AG08396 (cell line): Measurements from ENCODE around the gene POLR3E.

Source experiments
- DNase-seq: peaks from one replicate; pipeline ENCODE4 v3.0.0; 2012; ENCODE audit warnings: low spot score, mixed read lengths

The POLR3E gene

DNA sequence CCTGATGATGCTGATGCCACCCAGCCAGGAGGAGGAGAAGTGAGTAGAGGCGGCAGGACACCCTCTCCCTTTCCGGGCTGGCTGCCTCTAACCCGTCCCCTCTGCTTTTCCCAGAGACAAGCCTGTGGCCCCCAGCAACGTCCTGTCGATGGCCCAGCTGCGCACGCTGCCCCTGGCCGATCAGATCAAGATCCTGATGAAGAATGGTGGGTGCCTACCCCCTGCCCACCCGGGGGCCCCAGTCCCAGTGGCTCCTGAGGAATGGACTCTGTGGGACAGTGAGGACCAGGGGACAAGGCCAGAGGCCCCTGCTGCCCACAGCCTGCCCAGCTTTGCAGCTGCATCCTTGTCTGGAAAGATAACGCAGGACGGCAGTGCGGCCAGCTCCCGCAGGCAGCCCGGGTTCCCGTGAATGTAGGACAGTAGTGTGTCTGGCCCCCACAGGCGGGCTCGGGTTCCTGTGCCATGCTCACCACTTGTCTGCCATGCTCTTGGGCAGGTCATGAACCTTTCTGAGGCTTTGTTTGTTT is 19.9 kb downstream of the POLR3E start:
- DNase-seq, result no peak

DNA sequence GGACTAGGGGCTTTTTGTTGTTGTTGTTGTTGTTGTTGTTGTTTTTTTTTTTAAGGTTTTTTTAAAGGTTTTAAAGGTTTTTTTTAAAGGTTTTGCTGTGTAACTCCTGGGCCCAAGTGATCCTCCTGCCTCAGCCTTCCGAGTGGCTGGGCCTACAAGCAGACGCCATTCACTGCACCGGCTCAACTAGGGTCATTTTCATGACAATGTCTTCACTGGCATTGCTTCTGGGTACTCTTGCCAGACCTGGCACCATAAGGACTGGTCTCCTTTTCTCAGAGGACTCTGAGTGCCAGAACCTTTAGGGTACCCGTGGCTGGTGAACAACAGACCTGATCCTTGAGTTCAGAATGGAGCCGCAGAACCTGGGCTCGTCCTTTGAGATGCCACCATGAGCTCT is 20.4 kb downstream of the POLR3E start:
- DNase-seq, result no peak

DNA sequence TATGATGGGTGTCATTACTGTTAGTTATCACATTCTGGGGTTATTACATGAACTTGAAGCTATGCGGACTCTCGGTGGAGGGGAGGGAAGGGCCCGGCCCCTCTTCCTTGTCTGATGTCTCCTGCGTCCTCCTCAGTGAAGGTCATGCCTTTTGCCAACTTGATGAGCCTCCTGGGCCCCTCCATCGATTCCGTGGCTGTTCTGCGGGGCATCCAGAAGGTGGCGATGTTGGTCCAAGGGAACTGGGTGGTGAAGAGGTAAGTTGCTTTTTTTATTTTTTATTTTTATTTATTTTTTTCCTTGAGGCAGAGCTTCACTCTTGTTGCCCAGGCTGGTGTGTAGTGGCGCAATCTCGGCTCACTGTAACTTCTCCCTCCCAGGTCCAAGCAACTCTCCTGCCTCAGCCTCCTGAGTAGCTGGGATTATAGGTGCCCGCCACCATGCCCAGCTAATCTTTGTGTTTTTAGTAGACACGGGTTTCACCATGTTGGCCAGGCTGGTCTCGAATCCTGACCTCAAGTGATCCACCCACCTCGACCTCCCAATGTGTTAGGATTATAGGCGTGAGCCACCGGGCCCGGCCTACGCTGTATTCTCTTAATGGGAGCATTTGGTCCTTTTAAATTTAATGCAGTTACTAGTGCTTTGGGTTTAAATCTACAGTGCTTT is 21.6 kb downstream of the POLR3E start:
- DNase-seq, result peak; percentile 60

DNA sequence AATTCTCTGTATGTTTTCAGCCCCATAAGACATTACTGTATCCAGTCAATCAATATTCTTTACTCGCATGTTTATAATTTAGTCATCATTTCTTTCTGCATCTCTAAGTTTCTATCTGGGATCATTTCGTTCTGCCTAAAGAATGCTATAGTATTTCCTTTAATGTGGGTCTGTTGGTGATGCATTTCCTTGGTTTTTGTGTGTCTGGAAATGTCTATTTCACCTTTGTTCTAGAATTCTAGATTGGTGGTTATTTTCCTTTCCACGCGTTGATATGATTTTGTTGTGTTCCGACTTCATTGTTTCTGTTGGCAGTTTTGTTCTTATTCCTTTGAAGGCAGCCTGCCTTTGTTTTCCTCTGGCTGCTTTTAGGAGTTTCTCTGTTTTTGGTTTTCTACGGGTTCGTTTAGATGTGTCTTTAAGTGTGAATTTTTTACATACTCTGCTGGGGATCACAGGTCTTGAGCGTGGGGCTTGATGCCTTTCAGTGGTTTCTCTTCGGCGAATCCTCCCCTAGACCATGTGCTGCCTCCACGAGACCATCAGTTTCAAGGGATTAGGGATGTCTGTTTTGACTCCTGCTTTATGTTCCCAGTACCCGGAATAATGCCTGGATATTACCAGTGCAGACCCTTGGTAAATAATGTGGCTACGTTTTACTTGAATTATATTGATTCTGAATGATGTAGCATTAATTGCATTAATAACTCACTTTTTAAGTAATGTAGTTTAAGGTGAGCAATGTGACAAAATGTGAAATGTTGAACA is 23.5 kb downstream of the POLR3E start:
- DNase-seq, result no peak

DNA sequence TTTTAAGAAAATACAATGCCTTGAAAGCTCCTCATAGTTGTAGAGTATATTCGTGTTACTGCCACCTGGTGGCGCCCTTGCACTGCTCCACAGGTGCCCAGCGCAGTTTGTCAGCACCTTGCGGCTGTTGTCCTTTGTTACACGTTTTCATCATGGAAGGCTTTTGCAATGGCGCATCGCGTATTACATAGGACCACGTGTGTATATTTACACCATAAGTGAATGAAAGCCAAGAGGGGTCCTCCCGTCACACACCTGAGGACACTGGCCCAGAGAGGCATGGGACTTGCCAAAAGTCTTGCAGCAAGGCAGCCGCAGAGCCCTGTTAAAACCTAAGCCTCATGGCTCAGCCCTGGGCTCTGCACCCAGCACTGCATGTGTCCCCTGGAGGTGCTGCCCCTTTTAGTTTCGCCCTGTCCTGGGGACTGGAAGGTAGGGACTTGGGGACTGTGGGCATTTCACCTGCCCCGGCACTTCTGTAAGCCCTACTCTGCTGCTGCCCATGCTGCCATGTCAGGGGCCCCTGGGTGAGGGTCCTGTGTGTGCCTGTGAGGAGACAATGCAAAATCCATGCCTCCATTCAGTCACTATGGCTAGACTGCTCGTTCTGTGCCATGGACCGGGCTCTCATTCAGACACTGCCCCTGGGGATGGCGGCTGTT is 24.3 kb downstream of the POLR3E start:
- DNase-seq, result peak; percentile 80

DNA sequence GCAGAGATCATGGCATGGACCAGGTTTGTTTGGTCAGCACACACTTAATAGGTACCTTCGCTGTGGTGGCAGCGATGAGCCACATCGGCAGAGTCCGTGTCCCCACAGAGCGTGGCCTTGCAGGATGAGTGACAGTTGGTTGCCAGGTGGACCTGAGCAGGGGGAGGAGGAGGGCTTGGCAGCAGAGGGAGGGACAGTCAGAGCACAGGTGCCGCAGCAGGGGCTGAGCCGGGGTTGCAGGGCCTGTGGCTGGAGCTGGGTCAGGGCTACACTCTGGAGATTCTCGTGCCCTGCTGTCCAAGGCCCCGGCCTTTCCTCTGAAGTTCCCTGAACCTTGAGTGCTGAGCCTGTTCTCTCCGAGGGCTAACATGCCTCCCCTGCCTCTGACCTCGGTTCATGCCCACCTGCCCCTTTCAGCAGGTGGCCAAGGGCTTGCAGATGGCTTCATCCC is 24.8 kb downstream of the POLR3E start:
- DNase-seq, result no peak

DNA sequence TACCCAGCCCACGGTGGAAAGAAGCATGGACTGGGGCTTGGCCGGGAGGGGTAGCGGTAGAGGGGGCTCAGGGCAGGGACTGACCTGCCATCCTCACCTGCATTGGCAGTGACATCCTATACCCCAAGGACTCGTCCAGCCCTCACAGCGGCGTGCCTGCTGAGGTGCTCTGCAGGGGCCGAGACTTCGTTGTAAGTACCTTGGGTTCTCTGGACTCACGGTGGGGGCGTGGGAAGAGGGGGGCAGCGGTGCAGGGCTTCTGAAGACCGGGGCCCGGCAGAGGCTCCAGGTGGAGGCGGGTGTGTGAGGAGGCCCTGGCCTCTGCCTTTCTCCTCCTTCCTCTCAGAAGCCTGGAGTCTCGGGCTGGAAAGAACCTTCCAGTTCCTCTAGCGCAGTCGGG is 25.5 kb downstream of the POLR3E start:
- DNase-seq, result no peak

DNA sequence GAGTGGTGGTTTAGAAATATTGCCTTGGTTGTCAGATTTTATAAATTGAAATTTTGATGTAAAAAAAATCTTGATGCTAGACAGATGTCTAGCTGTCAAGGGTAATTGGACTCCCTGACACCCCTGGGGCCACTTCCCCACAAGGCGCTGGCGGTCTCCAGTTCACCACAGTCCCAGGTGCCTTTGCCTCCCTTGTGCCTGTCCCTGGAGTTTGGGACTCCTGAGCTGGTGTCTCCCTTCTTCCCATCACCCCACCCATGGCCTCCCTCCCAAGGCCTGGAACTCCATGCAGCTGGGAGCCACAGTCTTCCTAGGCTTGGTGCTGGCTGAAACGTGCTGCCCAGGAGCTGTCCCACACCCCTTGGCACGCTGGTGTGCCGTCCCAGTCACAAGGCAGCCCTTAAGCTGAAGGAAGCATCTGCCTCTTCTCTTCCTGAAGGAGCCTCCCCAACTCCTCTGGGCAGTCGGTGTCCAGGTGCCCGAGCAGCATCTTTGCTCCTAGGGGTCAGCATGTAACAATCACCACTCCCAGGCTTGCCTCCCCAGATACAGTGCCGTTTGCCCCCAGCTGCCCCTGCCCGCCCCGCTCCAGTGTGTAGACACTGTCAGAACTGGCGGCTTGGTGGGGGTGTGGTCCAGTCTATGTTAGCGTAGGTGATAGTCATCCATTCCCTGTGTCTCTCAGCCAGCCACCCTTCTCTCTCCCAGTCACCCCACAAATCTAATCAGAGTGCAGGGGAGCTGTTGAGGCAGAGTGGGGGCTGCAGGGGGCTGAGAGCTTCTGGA is 26.2 kb downstream of the POLR3E start:
- DNase-seq, result no peak

DNA sequence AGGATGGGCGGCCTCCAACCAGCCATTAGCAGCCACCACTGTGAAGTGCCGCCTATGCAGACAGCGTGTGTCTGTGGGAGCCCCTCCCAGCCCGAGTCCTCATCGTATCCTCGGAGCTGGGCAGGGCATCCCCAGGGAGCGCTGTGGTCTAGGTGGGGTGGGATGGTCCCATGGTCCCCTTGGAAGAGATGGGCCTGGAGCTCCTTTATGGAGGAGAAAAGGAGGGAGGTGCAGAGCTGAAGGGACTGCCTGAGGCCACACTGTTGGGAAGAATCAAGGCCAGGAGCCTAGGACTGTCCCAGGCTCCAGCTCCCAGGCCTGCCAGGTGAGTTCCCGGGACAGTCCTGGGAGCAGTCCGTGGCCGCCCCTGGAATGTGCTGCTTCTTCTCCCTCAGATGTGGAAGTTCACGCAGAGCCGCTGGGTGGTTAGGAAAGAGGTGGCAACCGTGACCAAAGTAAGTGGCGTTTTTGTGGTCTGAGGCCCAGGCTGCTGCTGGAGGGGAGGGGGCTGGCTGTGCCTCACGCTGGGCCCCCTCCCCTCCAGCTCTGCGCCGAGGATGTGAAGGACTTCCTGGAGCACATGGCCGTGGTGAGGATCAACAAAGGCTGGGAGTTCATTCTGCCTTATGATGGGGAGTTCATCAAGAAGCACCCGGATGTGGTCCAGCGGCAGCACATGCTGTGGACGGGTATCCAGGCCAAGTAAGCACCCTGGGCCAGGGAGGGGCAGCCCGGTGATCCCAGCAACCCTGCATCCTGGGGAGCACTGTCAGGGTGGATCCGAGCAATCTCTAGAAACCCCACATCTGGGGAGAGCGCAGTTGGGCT is 27.0 kb downstream of the POLR3E start:
- DNase-seq, result no peak

DNA sequence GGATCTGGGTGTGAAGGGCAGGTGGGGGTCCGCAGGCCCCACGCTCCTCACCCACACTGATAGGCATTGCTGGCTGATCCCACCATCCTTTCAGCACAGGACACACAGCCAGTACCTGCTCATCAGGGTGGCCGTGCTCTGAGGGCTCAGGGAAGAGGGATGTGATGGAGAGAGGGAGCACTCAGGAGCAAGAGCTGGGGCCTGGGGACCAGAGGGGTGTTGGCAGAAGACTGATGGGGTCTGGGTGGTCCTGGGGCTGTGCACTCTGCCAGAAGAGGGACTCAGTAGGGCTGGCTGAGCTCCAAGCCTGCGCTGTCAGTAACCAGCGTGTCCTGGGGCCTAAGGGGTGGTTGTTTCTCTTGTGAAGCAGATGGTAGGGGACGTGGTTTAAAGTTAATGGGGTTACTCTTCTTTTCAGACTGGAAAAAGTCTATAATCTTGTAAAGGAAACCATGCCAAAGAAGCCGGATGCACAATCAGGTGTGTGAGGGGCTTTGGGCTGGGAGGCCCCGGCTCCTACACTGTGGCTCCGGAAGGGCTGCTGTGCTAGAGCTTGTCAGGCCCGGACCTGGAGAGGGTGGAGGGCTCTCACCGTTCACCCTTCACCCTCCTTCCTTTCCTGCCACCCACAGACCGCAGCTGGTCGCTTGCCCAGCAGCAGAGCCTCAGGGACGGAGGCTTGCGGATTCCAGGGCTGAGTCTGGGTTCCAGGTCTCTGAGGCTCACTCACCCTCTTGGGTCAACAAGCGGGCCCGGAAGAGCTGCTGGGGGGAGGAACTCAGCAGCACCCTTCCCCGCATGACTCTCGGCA is 27.8 kb downstream of the POLR3E start:
- DNase-seq, result no peak

DNA sequence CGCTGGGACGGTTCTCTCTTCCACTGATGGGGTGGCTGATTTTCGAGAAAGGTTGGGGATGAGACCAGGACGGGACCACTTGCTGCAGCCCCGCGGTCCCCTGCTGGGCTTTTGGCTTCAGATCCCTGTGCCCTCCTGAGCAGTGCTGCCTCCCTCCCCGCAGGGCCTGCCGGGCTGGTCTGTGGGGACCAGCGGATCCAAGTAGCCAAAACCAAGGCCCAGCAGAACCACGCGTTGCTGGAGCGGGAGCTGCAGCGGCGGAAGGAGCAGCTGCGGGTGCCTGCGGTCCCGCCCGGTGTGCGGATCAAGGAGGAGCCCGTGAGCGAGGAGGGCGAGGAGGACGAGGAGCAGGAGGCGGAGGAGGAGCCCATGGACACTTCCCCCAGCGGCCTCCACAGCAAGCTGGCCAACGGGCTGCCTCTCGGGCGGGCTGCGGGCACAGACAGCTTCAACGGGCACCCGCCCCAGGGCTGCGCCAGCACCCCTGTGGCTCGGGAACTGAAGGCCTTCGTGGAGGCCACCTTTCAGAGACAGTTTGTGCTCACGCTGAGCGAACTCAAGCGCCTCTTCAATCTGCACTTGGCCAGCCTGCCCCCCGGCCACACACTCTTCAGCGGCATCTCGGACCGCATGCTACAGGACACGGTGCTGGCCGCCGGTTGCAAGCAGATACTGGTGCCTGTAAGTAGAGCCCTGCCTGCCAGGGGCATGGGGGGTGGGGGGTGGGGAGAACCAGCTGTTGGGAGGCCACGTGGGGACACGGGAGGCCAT is 28.6 kb downstream of the POLR3E start:
- no peak for DNase-seq

DNA sequence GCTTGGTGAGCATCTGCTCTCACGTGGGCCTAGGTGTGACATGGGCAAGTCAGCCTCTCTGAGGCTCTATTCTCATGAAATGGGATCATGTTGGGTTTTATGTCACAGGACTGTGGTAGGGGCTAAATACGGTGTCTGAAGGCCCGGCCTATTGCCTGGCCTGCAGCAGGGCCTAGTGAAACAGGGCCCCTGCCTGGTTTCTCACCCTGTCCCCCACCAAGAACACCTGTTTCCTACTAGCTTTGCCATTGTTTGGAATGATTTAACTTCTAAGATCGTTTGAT is 29.1 kb downstream of the POLR3E start:
- no peak for DNase-seq

DNA sequence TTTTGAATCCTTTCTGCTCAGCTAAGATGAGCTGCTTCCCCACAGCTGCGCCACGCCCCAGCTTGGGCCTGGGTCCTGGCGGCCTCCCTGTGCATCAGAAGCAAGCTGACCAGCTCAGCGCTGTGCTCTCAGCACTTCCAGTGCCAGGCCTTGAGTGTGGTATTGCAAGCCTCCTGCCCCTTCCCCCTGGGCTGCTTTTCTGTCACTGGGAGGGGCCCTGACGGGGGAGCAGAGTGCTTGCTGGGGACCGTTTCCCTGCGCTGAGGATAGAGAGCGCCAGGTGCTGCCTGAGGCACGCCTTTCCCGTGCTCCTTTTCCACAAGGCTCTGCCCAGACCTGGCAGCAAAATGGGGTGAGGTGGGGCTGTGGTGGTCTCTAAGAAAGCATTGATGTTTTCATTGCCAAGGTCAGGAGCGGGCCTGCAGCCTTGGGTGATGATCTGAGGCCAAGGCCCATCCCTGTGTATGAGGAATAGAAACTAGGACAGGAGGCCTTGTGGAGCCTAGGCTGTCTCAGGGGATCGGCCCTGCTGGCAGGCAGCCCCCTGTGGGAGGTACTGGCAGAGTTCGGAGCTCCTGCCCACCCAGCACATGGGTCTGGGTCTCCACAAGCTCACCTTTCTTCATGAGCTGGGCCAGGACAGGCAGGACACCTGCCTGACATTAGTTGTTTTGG is 29.7 kb downstream of the POLR3E start:
- no peak for DNase-seq

DNA sequence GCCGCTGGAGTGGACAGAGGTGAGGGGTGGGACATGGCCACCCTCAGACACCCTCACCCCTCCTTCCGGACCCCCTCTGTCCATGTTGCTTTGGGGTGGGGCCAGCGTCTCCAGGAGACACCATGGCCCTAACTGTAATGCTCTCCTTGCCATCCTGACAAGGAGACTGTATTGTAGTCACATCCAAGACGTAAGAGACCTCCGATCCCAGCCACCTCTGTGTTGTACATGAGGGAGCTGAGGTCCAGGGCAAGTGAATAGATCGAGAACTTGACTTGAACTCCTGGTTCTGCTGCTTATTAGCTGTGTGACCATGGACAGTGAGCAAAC is 30.2 kb downstream of the POLR3E start:
- no peak for DNase-seq

DNA sequence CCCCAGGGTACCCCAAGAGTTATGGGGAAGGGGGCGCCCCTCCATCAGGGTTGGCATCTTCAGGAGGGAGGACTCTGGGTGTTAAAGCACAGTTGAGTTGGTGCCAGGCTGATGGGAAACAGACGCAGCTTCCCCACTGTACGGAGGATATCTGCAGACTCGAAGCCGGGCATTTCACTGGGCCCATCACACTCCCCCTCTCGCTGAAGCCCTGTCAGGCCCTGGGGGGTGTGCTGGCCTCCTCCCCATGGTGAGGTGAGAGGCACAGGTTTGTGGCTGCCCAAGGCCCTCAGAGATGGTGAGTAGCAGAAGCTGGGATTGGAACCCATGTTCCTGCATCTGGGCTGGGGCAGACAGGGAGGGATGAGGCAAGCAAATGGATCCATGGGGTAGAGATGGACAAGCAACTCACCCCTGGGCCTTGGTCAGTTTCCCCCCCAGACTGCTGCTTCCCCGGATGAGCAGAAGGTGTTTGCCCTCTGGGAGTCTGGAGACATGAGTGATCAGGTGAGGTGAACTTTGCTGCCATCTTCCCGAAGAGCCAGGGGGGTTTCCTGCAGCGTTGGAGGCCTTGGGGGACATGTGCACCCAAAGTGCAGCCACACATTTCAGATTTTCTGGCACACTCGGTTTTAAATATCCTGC is 31.0 kb downstream of the POLR3E start:
- no peak for DNase-seq

DNA sequence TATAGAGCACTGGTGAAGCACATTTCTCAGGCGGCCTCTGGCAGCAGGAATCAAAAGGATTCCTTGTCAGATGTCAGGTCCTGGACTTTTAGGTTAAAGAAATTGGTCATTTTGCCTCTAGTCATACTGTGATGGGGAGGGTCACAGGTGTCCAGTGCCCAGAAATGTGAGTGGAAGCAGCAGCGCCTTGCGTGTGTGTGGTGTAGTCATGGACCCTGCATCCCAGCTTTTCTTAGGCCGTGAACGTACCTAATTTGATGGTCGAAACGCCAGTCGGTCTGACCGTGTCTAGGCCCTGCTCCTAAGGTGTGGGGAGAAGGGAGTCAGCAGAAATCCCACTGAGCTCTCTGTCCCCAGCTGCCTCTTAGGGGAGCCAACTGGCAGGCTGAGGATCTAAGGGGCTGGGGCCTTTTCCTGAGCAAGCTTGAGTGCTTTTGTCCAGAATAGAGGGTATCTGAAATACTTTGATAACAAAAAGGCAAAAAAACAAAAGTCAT is 32.0 kb downstream of the POLR3E start:
- no peak for DNase-seq

DNA sequence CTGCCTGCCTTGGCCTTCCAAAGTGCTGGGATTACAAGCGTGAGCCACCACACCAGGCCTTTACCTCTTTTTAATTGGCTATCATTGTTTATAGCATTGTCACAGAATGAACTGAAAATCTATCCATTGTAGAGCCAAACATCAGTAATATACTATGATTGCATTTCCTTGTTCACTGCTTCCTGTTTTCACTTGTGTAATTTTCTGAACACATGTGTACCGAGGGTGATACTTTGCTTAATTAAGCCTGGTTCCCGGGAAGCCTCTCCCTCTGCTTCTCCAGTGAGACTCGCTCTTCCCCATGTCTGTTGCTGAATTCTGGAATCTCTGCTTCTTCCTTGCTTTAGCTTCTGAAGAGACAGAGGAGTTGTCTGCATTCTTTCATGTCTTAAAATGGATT is 33.1 kb downstream of the POLR3E start:
- DNase-seq, result no peak

DNA sequence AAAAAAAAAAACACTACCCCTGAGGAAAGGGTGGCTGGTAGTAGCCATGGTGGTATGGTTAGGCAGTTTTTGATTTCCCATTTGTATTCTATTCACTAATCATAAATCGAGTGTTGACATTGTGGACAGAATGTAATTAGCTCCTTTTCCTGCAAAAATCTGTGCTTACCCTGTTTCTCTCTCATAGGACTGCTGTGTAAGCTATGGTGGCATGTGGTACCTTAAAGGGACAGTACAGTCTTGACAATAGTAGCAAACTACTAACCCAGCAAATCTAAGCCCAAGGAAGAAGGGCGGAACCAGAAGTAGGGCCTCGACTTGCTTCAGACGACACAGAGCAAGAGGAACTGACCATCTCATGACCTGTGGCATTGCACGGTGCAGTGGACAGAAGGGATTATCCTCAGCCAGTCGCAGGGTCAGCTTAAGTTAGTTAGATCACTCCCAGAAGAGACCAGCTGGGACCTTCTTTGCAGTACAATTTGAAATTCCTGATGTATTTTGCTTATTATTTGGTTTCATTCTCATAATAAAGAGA is 36.3 kb downstream of the POLR3E start:
- DNase-seq, result no peak
